ENCODE results near the gene SLC25A25.
"Not testable (repeated sequence)": the region's sequence is repeated elsewhere in the genome, so short reads cannot be mapped to it uniquely, and the experiment has no call there.

Gene SLC25A25

GRCh38 chr9:128109050-128109709 lies 41.1 kb downstream of the SLC25A25 start:
- Histone ChIP-seq H3K9me3 (ENCODE audit: control insufficient read depth, low read length) (no peaks in the 10 kb centered on the region), H3K36me3 (ENCODE audit: control insufficient read depth, insufficient read depth, low read length) (no peaks in the 10 kb centered on the region), H3K9ac (no peak overlapping the region), H3K27me3 (ENCODE audit: control insufficient read depth, insufficient read depth, low read length) (no peaks in the 10 kb centered on the region), H2AFZ (no peak overlapping the region), H3K4me1 (no peaks in the 10 kb centered on the region), H3K4me2 (ENCODE audit: low read length) (no peak overlapping the region), H3K27ac (no peak overlapping the region), H3K79me2 (no peaks in the 10 kb centered on the region), H3K4me3 (ENCODE audit: low read depth, low read length) (no peak overlapping the region)
- no peak for TF ChIP-seq CTCF (IDR thresholded peaks at IDR 0.05)

- not testable (repeated sequence) for H3K79me2 ChIP-seq; H3K27ac ChIP-seq; H3K4me1 ChIP-seq; H3K4me2 ChIP-seq (ENCODE audit: low read length); H2AFZ ChIP-seq; H3K9me3 ChIP-seq (ENCODE audit: control insufficient read depth, low read length); H3K4me3 ChIP-seq (ENCODE audit: low read depth, low read length); H3K36me3 ChIP-seq (ENCODE audit: control insufficient read depth, insufficient read depth, low read length); H3K27me3 ChIP-seq (ENCODE audit: control insufficient read depth, insufficient read depth, low read length); H3K9ac ChIP-seq
Observed at GRCh38 chr9:128111726-128112125, 43.7 kb downstream of the SLC25A25 start.

GRCh38 chr9:128113526-128114325 lies 45.7 kb downstream of the SLC25A25 start:
- TF ChIP-seq CTCF (IDR thresholded peaks at IDR 0.05): no peak
- Histone ChIP-seq H3K9ac (no peak overlapping the region), H3K9me3 (ENCODE audit: control insufficient read depth, low read length) (no peaks in the 10 kb centered on the region), H3K27ac (no peak overlapping the region), H3K27me3 (ENCODE audit: control insufficient read depth, insufficient read depth, low read length) (no peaks in the 10 kb centered on the region), H3K36me3 (ENCODE audit: control insufficient read depth, insufficient read depth, low read length) (no peaks in the 10 kb centered on the region), H3K4me2 (ENCODE audit: low read length) (no peak overlapping the region), H3K4me1 (no peaks in the 10 kb centered on the region), H3K79me2 (no peaks in the 10 kb centered on the region), H3K4me3 (ENCODE audit: low read depth, low read length) (no peak overlapping the region), H2AFZ (no peak overlapping the region)

- no peaks in the 10 kb centered on the region for H3K79me2 ChIP-seq
- H3K4me1 ChIP-seq: no peaks in the 10 kb centered on the region
- no peak overlapping the region for H3K4me3 ChIP-seq (ENCODE audit: low read depth, low read length)
- H2AFZ ChIP-seq: no peak overlapping the region
- no peaks in the 10 kb centered on the region for H3K36me3 ChIP-seq (ENCODE audit: control insufficient read depth, insufficient read depth, low read length)
- TF ChIP-seq CTCF (IDR thresholded peaks at IDR 0.05): no peak
- H3K9ac ChIP-seq: no peak overlapping the region
- no peaks in the 10 kb centered on the region for H3K27me3 ChIP-seq (ENCODE audit: control insufficient read depth, insufficient read depth, low read length)
- H3K27ac ChIP-seq: no peak overlapping the region
- H3K9me3 ChIP-seq (ENCODE audit: control insufficient read depth, low read length): no peaks in the 10 kb centered on the region
- H3K4me2 ChIP-seq (ENCODE audit: low read length): no peak overlapping the region
Observed at GRCh38 chr9:128114326-128115186, 46.5 kb downstream of the SLC25A25 start.
